Measurements from ENCODE around the gene ACTN4.

- TF ChIP-seq EZH2phosphoT487 (IDR thresholded peaks at IDR 0.05; ENCODE audit: borderline replicate concordance, low read depth, low read length), result no peak
- TF ChIP-seq, protein P1, sequence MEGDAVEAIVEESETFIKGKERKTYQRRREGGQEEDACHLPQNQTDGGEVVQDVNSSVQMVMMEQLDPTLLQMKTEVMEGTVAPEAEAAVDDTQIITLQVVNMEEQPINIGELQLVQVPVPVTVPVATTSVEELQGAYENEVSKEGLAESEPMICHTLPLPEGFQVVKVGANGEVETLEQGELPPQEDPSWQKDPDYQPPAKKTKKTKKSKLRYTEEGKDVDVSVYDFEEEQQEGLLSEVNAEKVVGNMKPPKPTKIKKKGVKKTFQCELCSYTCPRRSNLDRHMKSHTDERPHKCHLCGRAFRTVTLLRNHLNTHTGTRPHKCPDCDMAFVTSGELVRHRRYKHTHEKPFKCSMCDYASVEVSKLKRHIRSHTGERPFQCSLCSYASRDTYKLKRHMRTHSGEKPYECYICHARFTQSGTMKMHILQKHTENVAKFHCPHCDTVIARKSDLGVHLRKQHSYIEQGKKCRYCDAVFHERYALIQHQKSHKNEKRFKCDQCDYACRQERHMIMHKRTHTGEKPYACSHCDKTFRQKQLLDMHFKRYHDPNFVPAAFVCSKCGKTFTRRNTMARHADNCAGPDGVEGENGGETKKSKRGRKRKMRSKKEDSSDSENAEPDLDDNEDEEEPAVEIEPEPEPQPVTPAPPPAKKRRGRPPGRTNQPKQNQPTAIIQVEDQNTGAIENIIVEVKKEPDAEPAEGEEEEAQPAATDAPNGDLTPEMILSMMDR (conservative IDR thresholded peaks at IDR 0.05; ENCODE audit: low read length), result no peak
Measured at GRCh38 chr19:38733241-38733492, 85.7 kb downstream of the ACTN4 start.
